Neutrophil (primary cell): ENCODE measurements around the gene AVEN.

Experiments
- H3K27ac ChIP-seq: fragments of 200-600 bp; sonication (generic); 2 replicates; pipeline ENCODE4 v1.5.1; 2016; ENCODE audit warnings: mild to moderate bottlenecking, moderate library complexity
- H3K27me3 ChIP-seq: fragments of 200-600 bp; sonication (generic); 2 replicates; pipeline ENCODE4 v1.6.0; 2016; ENCODE audit warnings: mild to moderate bottlenecking
- H3K36me3 ChIP-seq: fragments of 200-600 bp; sonication (generic); 2 replicates; pipeline ENCODE4 v1.5.1; 2017
- H3K4me1 ChIP-seq, 2 experiments: fragments of 200-600 bp in 1 of 2; sonication (generic) in 1 of 2; 1 replicate in 1 of 2; 2 replicates in 1 of 2; pipeline versions ENCODE4 v1.5.1 to v1.6.1; 2013 to 2016; ENCODE audit warnings: low read depth in 1 of 2, low read length in 1 of 2, mild to moderate bottlenecking in 1 of 2, moderate library complexity in 1 of 2; ENCODE audit not compliant: control insufficient read depth in 1 of 2, insufficient read depth in 1 of 2
- H3K4me3 ChIP-seq, 2 experiments: fragments of 200-600 bp in 1 of 2; sonication (generic) in 1 of 2; 1 replicate in 1 of 2; 2 replicates in 1 of 2; pipeline ENCODE4 v1.5.1; 2013 to 2016; ENCODE audit warnings: low read depth in 1 of 2, low read length in 1 of 2, mild to moderate bottlenecking in 1 of 2, moderate library complexity in 1 of 2
- H3K9me3 ChIP-seq: fragments of 200-600 bp; sonication (generic); 2 replicates; pipeline ENCODE4 v1.5.1; 2016
- TF ChIP-seq, protein P1 (sequence below): fragments of 200-600 bp; sonication (generic); IDR thresholded peaks from 2 replicates; pipeline ENCODE4 v1.5.1; 2016; ENCODE audit warnings: antibody characterized with exemption

Gene AVEN

DNA sequence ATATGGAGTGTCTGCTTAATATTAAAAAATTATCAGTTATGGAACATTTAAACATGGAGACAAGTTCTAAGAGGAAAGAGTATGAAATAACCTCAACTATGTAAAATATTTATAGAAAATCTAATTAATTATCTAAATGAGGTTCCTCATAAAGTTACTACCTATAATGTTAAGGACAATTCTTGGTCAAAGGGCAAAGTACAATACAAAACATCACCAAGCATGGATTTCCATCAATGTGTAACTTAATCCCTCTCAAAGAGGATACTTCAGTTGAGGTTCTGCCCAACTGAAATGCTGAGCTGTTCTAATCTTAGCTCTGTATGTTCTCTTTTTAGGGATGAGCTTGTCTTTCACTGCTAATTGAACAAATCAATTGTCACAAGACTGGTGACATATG is 126.7 kb downstream of the AVEN start:
- no peaks in the 10 kb centered on the region for H3K27me3 ChIP-seq
- H3K4me1 ChIP-seq = no peaks in the 10 kb centered on the region
- TF ChIP-seq, protein P1, sequence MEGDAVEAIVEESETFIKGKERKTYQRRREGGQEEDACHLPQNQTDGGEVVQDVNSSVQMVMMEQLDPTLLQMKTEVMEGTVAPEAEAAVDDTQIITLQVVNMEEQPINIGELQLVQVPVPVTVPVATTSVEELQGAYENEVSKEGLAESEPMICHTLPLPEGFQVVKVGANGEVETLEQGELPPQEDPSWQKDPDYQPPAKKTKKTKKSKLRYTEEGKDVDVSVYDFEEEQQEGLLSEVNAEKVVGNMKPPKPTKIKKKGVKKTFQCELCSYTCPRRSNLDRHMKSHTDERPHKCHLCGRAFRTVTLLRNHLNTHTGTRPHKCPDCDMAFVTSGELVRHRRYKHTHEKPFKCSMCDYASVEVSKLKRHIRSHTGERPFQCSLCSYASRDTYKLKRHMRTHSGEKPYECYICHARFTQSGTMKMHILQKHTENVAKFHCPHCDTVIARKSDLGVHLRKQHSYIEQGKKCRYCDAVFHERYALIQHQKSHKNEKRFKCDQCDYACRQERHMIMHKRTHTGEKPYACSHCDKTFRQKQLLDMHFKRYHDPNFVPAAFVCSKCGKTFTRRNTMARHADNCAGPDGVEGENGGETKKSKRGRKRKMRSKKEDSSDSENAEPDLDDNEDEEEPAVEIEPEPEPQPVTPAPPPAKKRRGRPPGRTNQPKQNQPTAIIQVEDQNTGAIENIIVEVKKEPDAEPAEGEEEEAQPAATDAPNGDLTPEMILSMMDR = no peak
- no peaks in the 10 kb centered on the region for H3K9me3 ChIP-seq
- H3K4me3 ChIP-seq = no peak overlapping the region
- H3K27ac ChIP-seq = no peak overlapping the region
- H3K36me3 ChIP-seq = no peaks in the 10 kb centered on the region

DNA sequence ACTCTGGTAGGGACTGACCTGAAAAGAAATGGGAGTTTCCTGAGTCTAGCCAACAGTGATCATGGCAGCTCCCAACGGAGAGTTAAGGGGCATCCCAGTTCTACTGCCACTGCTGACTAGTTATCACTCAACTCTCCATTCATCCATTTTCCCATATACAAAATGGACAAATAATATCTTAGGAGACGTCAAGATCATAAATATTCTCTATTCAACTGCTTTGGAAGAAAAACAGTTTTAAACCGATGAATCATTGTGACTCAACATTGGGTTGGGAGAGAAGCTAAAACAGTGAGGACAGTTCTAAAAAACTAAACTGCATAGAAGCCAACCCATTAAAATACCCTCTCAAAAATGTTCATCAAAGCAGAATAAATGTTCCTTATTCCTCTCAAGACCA is 128.3 kb downstream of the AVEN start:
- Histone ChIP-seq H3K9me3 (no peaks in the 10 kb centered on the region), H3K4me1 (no peaks in the 10 kb centered on the region), H3K36me3 (no peaks in the 10 kb centered on the region), H3K27me3 (no peaks in the 10 kb centered on the region), H3K27ac (no peak overlapping the region), H3K4me3 (no peak overlapping the region)
- TF ChIP-seq, protein P1 = no peak

DNA sequence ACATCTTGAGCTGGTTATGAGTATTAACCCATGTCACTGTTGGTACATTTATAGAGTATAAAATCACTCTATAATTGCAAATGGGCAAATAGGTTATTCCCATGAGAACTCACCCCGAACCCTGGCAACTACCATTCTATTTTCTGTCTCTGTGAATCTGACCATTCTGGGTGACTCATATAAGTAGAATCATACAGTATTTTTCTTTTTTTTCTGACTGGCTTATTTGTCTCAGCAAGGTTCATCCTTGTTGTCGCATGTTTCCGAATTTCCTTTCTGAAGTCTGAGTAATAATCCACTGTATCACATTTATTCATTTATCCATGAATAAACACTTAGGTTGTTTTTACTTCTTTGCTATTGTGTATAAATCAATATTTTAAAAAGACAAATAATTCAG is 130.6 kb downstream of the AVEN start:
- Histone ChIP-seq H3K36me3 (no peaks in the 10 kb centered on the region), H3K9me3 (no peaks in the 10 kb centered on the region), H3K27ac (no peak overlapping the region), H3K27me3 (no peaks in the 10 kb centered on the region), H3K4me1 (no peaks in the 10 kb centered on the region), H3K4me3 (no peak overlapping the region)
- TF ChIP-seq, protein P1 = no peak

DNA sequence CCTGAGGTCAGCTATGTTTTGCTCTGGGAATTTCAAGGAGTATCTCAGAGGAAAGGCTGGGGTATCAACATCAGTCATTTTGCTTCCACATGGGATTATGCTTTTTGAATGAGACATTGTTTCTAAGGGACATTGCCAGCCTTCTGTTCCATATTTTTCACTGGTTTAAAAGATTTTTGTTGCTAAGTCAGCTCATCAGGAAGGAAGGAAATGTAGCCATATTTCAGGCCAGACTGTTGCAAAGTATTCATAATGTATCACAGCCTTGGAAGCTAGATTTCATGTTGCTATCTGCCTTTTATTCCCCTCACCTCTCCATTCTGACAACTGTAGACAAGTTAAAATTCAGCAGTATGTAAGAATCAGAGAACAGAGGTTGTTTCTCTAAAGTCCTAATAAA is 131.7 kb downstream of the AVEN start:
- TF ChIP-seq, protein P1 = no peak
- Histone ChIP-seq H3K4me1 (no peaks in the 10 kb centered on the region), H3K4me3 (no peak overlapping the region), H3K36me3 (no peaks in the 10 kb centered on the region), H3K27ac (no peak overlapping the region), H3K9me3 (no peaks in the 10 kb centered on the region), H3K27me3 (no peaks in the 10 kb centered on the region)

DNA sequence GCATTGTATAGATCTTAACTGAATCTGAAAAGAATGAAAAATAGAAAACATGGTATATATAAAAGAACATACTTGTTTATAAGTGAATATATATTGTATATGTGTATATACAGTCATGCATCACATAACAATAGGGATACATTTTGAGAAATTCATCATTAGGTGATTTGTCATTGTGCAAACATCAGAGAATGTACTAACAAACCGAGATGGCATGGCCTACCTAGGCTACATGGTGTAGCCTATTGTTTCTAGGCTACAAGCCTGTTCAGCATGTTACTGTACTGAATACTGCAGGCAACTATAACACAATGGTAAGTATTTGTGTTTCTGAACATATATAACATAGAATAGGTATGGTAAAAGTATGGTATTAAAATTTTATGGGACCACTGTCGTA is 135.3 kb downstream of the AVEN start:
- no peak overlapping the region for H3K4me3 ChIP-seq
- no peaks in the 10 kb centered on the region for H3K4me1 ChIP-seq
- no peaks in the 10 kb centered on the region for H3K9me3 ChIP-seq
- H3K36me3 ChIP-seq = no peaks in the 10 kb centered on the region
- TF ChIP-seq, protein P1 = no peak
- no peaks in the 10 kb centered on the region for H3K27me3 ChIP-seq
- H3K27ac ChIP-seq = no peak overlapping the region

DNA sequence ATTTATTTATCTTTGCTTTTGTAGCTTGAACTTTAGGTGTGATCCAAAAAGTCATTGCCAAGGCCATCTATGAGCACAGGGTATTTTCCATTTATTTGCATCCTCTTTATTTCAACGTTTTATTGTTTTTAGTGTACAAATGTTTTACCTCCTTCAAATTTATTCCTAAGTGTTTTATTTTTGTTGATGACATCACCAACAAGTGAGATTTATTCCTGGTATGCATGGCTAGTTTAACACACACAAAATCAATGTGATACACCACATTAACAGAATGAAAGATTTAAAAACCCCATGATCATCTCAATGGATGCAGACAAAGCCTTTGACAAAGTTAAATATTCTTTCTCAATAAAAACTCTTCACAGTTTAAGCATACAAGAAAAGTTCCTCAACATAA is 137.0 kb downstream of the AVEN start:
- Histone ChIP-seq H3K9me3 (no peaks in the 10 kb centered on the region), H3K4me1 (no peaks in the 10 kb centered on the region), H3K27me3 (no peaks in the 10 kb centered on the region), H3K4me3 (no peak overlapping the region), H3K27ac (no peak overlapping the region), H3K36me3 (no peaks in the 10 kb centered on the region)
- TF ChIP-seq, protein P1 = no peak
